DMS53 treated with DMSO at 0.1 percent for 48 hours (cell line): ENCODE measurements around the gene POLR2J3.
"Not testable (repeated sequence)": the region's sequence is repeated elsewhere in the genome, so short reads cannot be mapped to it uniquely, and the experiment has no call there.

Experiments
- DNase-seq: peaks from one replicate; lab custom pipeline; 2025; ENCODE audit not compliant: unreplicated experiment; lab: John Stamatoyannopoulos, UW

The POLR2J3 gene

DNA sequence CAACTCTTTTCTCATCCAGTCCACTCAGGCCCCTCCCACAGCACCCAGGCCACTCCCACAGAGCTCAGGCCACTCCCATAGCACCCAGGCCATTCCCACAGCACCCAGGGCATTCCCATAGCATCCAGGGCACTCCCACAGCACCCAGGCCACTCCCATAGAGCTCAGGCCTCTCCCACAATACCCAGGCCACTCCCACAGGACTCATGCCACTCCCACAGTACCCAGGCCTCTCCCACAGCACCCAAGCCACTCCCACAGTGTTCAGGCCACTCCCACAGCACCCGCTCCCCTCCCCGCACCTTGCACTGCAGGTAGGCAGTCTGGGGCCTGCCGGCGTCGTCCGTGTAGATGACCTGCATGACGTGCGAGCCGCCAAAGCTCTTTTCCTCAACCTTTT is 17.5 kb upstream of the POLR2J3 start:
- not testable (repeated sequence) for DNase-seq

DNA sequence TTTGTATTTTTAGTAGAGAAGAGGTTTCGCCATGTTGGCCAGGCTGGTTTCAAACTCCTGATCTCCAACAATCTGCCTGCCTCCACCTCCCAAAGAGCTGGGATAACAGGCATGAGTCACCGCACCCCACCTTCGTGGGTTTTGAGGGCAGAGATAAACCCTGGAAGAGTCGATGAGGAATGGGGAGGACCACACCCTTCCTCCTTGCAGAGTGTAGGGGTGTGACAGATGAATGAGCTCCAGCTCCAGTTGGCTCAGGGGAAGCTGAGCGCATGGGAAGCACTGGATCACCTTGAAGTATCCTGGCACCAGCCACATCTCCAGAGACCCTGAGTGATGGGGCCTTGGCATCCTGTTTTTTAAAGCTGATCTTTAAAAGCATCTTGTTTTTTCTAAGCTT is 11.1 kb upstream of the POLR2J3 start:
- not testable (repeated sequence) for DNase-seq

DNA sequence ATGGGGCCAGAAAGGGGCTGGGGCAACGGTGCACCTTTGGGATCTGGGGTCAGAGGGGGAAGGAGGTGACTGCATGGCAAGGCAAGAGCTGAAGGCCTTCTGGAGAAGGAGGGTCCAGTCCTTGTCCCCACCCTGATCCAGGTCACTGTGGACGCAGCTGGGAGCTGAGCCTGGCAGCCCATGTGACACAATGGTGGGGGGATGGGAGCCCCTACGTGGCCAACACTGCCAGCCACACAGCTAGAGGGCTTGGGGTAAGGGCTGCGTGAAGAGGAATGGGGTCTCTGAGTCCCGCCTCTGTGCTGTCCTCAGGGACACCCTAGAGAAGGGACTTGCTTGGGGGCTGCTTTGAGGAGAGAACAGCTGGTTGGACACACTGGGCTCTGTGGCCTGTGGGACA is 9.3 kb upstream of the POLR2J3 start:
- not testable (repeated sequence) for DNase-seq

DNA sequence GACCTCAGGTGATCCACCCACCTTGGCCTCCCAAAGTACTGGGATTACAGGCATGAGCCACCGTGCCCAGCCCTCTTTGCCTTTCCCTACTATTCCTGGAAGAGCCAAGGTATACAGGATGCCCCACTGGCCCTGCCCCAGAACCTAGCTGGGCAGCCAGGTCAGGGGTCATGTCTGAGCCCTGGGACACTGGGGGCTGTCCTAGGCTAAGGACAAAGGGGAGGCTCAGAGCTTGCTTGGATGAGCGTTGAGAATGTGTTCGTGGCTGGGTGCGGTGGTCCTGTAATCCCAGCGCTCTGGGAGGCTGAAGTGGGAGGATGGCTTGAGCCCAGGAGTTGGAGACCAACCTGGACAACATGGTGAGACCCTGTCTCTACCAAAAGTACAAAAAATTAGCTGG is 6.1 kb upstream of the POLR2J3 start:
- not testable (repeated sequence) for DNase-seq

DNA sequence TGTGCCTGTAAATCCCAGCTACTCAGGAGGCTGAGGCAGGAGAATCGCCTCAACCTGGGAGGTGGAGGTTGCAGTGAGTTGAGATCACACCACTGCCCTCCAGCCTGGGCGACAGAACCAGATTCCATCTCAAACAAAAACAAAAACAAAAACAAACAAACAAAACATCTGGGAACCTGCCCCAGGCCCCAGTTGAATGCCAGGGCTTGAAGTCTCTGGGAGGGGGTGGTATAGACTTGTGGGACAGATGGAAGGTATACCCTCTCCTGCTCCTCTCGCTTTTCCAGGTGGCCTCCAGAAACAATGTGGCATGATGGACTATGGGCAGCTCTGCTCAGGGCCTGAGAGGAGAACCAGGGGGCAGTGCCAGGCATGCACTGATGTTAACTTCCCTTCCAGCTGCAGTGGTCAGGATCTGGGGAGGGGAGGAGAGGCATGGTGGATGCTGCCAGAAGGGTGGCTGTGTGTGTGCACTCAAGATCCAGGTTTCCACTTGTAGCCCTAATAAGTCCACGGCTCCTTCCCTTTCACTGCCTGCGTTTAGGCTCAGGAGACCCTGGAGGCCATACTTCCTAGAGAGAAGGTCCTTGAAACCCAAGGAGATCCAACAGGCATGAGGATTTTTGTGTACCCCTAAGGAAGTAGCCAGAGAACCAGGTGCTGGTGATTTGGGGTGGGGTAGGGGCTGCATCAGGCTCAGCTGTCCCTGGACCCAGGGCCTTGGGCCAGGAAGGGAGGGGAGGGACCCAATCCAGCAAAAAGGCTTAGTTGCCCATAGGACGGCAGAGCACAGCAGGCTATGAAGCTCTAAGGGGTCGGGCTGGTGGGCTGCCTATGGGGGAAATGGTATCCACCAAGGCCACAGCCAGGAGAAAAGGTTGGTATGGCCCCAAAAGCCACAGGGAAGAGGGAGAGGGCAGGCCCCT is 5.2 kb upstream of the POLR2J3 start:
- DNase-seq: not testable (repeated sequence)

DNA sequence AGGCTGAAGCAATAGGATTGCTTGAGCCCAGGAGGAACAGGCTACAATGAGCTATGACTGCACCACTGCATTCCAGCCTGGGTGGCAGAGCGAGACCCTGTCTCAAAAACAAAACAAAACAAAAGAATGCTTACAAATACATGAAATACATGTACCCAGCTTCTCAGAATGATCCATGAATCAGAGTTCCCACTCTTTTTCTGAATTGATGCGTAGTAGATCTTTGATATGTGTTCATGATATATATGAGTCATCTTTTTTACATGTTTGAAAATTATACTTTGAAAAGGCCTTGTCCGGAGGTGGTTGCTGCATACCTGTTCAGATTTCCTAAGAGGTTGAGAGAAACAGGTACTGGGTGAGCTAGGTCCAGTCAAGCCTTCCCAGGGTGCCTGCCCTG is 4.0 kb upstream of the POLR2J3 start:
- not testable (repeated sequence) for DNase-seq

DNA sequence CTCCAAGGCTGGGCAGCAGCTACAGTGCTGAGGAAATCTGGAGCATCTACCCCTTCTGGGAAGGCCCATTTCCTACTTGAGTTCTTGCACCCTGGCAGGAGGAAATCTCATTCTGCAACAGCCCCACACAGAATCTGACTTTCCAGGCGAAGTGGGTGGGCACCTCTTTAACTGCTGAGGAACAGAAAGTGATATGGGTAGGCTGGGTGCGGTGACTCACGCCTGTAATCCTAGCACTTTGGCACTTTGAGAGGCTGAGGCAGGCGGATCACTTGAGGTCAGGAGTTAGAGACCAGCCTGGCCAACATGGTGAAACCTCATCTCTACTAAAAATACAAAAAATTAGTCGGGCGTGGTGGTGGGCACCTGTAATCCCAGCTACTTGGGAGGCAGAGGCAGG is 2.2 kb upstream of the POLR2J3 start:
- not testable (repeated sequence) for DNase-seq

DNA sequence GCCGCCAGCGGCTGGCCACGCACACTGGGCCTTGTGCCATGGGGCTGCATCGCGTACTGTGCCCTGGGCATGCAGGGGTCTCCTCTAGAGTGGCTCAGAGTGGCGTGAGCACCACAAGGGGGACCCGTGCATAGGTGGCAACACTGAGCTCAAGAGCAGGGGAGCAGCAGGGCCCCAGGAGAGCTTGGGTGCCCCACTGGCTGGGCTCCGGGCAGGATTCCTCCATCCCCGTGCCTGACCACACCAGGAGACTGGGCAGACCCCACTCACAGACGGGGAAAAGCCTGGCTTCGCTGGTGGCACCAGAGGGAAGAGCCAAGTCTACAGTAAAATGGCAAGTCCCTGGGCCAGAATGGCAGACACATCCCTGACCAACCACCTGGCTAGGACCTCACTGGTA is 3.8 kb downstream of the POLR2J3 start:
- DNase-seq: not testable (repeated sequence)

DNA sequence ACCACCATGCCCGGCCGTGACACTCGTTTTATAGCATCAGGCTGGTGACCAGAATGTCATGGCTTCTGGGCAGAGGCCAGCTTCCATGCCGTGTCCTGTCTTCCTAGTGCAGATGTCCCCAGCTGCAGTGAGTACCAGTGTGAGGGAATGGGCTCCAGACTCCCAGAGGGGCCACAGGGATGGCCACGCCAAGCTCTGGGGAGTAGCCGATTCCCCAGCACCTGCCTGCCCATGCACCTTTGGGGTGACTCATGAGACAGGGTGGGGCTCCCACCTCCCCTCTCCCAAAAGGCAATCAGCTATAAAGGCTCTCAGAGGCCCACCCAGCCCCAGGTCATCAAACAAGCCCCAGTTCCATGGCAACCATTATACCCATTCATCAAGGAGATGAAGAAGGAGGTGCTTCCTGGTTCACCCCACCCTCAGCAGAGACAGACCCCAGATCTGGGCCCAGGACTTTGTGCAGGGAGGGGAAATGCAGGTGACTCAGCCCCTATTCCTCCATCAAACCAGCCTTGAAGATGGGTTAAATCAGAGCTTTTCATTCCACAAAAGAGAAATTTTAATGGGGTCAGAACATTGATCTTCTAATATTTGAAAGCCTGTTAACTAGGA is 21.5 kb downstream of the POLR2J3 start, which contains the start of gene SPDYE2:
SPDYE2 (plus strand) TSS at position 419 of the 615 bp plus-strand sequence. CDS start 2,030 bp downstream, outside the sequence.
- DNase-seq: not testable (repeated sequence)

DNA sequence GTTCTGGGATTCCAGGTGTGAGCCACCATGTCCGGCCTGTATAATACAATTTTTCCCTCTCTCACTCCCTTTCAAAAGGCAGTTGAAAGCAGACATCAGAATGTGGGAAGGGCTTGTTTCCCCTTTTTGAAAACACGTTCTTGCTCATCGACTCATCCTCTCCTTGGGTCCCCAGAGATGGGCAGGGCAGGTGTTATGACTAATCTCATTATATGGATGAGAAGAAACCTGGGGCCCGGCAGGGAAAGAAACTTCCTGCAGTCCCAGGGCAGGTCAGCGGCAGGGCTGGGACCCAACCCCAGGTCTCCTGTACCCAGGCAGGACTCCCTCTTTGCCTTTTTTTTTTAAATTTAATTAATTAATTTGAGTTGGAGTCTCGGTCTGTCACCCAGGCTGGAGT is 26.0 kb downstream of the POLR2J3 start:
- not testable (repeated sequence) for DNase-seq

DNA sequence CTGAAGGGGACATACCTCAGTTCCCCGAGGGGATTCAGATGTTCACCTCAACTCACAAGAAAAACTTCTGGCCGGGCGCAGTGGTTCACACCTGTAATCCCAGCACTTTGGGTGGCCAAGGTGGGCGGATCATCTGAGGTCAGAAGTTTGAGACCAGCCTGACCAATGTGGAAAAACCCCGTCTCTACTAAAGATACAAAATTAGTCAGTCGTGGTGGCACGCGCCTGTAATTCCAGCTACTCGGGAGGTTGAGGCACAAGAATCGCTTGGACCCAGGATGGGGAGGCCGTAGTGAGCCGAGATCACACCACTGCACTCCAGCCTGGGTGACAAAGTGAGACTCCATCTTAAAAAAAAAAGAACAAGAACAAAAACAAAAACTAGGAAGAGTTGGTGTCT is 27.1 kb downstream of the POLR2J3 start:
- not testable (repeated sequence) for DNase-seq

DNA sequence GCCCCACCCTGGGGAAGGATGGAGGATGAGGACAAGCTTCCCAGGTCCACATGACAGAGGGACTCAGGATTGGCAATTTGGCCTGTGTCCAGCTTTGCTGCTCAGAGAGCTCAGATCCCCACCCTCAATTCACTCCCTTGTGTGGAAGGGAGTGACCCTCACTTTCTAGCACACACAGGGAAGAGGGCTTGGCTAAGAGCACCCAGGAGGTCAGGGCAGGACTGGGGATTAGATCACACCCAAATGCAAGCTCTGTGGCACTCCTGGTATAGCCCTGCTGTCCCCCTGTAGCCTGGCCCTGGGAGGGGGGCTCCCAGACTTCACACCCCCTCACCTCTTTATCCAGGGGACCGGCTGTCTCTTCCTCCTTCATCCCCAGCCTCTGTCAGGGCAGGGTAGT is 28.0 kb downstream of the POLR2J3 start:
- not testable (repeated sequence) for DNase-seq

DNA sequence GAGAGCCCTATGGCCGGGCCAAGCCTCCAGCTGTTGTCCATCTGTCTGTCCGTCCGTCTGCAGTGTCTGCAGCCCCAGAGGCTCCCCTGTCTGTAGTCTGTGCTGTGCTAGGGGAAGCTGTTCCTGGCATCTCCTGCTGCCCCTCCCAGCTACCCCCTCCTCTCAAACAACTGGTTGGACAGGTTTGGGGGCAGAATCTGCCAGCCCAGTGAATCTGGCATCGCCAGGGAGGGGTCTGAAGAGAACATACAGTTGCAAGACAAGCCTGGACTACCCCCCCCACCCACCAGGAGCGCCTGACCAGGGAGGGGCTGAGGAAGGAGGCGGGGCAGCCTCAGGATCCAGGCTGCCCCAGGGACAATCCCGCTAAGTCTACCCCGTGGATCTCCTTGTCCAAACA is 28.8 kb downstream of the POLR2J3 start, which contains the start of gene UPK3BL2:
UPK3BL2 (minus strand) TSS at position 101 of the 400 bp plus-strand sequence; CDS start at position 41, 60 bp downstream.
- DNase-seq: not testable (repeated sequence)

DNA sequence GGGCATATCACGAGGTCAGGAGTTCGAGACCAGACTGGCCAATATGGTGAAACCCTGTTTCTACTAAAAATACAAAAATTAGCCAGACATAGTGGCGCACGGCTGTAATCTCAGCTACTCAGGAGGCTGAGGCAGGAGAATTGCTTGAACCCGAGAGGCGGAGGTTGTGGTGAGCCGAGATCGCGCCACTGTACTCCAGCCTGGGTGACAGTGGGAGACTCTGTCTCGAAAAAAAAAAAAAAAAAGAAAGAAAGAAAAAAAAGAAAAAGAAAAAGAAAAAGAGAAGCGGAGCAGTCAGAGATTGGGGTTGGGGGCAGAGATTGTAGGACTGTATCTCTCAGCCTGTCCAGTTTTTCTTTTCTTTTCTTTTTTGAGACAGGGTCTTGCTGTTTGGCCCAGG is 29.6 kb downstream of the POLR2J3 start:
- not testable (repeated sequence) for DNase-seq

DNA sequence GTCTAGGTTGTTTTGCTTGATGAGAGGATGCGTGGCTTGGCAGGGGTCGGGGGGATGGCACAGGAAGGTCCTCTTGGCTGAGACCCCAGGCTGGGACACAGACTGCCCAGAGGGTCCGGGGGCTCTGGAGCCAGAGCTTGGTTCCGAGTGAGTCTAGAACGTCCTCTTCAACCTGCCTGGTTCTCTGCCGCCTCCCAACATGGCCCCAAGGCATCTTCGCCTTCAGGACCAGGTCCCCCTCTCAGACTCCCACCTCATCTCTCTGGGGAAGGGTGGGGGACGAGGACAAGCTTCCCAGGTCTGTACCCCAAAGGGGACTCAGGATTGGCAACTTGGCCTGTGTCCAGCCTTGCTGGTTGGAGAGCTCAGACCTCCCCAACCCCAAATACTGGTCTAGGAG is 30.3 kb downstream of the POLR2J3 start:
- DNase-seq: not testable (repeated sequence)

DNA sequence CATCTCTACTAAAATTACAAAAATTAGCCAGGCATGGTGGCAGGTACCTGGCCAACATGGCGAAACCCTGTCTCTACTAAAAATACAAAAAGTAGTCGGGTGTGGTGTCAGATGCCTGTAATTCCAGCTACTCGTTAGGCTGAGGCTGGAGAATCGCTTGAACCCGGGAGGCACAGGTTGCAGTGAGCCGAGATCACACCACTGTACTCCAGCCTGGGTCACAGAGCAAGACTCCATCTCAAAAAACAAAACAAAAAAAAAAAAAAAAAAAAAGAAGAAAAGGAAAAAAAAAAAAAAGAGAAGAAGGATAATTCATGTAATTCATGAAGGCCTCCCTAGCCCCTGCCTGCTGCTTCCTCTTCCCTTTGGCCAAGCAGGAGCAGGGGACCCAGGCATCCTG is 31.8 kb downstream of the POLR2J3 start:
- DNase-seq: not testable (repeated sequence)

DNA sequence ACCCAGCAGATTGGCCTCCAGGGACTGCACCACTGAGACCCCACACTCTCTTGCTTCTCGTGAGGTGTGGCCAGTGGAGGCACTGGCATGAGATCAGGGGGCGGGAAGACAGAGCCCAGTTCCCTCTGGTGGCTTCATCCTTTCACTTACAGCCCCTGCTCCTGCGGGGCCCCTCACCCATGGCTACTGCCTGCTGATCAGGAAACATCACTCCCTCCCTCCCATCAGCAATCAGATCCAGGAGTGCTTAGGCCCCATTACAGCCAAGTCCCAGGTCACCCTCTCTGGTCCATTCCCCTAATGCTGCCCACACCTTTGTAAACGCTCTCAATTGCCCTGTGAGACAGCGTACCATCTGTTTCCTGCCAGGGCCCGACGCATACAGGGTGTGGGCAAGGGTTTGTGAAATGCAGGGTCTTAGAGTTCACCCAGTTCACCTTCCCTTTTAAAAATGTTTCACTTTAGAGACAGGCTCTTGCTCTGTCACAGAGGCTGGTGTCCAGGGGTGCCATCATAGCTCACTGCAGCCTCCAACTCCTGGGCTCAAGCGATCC is 37.2 kb downstream of the POLR2J3 start:
- not testable (repeated sequence) for DNase-seq

DNA sequence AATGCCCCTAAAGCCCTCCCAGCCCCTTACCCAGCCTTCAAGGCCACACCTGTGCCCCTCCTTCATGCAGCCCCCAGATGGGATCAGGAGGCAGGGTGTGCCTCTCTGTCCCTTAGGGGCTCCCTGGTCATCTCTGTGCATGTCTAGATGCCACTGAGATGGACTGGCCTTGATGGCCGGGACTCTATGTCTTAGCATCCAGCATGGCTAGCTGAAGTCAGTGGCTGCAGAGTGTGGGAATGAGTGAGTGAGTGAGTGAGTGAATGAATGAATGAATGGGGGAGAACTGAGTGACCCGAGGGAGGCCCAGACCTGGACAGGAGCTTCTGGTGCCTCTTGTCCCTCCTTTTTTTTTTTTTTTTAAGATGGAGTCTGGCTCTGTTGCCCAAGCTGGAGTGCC is 40.3 kb downstream of the POLR2J3 start:
- not testable (repeated sequence) for DNase-seq

DNA sequence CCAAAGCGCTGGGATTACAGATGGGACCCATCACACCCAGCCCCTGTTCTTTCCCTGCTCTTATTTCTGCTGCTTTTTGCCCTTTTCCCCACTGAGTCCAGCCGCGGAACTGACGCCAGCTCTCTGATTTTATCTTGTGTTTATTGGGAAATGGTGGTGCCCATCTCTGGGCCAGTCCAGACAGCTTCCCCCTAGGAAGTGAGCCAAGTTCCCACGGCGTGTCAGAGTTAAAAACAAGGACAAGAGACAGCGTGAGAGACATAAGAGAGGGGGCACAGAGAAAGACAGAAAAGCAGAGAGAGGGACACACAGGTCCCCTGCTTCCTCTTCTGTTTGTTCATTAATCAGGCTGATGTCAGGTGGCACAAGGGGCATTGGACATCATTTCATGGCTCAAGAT is 40.8 kb downstream of the POLR2J3 start:
- not testable (repeated sequence) for DNase-seq

DNA sequence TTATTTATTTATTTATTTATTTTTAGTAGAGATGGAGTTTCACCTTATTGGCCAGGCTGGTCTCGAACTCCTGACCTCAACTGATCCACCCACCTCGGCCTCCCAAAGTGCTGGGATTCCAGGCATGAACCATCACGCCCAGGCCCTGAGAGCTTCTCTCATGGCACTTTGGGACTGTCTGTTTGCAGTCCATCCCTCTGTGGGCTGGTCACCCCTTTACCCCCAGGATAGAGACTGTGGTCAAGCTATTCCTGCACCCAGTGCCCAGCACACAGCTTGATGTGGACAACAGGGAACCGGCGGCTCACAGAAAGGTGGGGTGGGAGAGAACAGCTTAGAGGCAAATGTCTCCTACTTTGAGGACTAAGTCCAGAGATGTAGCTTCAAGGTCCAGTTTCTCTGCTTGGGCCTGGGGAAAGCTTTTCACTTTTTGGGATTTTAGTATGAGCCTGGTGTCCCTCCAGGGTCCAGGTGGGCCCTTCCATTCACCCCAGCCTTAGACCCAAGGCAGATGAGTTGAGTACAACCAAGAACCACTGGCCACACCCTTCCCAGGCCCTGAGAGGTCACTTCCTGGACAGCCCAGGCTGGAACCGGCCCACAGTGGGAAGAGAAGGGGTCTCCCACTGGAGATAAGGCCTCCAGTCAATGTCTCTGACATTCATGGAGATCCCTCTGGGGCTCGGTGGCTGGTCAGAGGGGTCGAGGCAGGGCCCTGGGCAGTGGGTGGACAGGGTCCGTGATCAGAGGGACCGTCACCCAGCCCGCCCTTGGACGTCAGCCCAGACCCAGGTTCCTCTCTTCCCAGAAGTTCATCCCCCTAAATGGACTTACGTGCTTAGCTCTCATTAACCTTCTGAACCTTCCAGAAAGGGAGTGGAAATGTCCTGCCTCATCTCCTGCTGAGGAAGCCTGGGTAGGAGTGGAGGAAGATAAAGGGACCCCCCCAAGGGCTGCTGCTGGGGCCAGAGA is 44.3 kb downstream of the POLR2J3 start:
- not testable (repeated sequence) for DNase-seq
